Upper lobe of left lung (tissue), 4 donors: ENCODE measurements around the gene KCP.

Experiments used
- CTCF ChIP-seq, 6 experiments: fragments of 450-650 bp in 4 of 6; fragments of 200-600 bp in 2 of 6; sonication (generic) in 2 of 6; IDR thresholded peaks; one replicate each; pipeline ENCODE4 v1.5.1; 2016 to 2019; ENCODE audit warnings: antibody characterized with exemption in 6 of 6
- EP300 ChIP-seq, 4 donors: sonication (generic); formaldehyde crosslinking; IDR thresholded peaks; one replicate each; pipeline ENCODE4 v1.5.1; 2017; ENCODE audit warnings: antibody characterized with exemption in 4 of 4, control low read depth in 2 of 4
- POLR2A ChIP-seq, 4 donors: fragments of 450-650 bp; IDR thresholded peaks; one replicate each; pipeline ENCODE4 v1.5.1; 2016 to 2017; ENCODE audit warnings: antibody characterized with exemption in 4 of 4, mild to moderate bottlenecking in 2 of 4
- POLR2AphosphoS5 ChIP-seq, 2 donors: sonication (generic); formaldehyde crosslinking; IDR thresholded peaks; one replicate each; pipeline ENCODE4 v1.5.1; 2017; ENCODE audit warnings: antibody characterized with exemption in 2 of 2

DNA sequence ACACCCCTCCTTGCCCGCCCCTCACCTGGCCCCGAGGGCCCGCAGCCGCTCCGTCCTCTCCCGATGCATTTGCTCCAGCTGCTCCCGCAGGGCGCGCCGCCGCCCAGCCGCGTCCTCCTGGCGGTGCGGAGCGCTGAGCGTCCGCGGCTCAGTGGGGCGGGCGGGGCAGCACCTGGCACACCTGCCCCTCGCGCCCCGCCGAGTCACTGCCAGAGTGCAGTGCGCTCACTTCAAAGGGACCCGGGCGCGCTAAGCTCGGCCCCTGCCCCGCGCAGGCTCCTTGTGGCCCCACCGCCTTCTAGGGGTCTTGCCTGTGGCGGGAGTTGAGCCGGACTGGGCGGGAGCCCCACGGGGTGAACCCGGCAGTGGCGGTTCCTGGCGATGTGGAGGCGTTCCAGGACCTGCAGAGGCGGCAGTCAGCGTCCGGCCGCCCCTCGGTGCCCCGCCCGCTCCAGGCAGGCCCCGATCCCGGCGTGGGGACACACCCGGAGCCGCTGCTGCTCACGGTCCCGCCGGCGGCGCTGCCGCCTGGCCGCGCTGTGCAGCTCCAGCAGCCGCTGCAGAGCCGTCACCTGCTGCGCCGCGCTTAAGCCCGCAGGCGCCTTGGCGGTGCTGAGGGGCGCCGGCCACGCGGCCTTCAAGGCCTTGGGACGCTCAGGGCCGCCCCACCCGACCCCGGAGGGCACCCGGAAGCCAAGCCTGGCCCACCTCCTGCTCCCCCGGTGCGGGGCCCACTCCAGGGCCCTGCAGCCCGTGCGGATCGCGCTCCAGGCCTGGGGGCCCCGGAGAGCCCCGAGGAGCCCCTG is 41.2 kb downstream of the KCP start:
- TF ChIP-seq CTCF (IDR thresholded peaks at IDR 0.05) (peak in 1 of 6 experiments; percentile 46), POLR2A (IDR thresholded peaks at IDR 0.05) (no peak), POLR2AphosphoS5 (IDR thresholded peaks at IDR 0.05) (no peak), EP300 (IDR thresholded peaks at IDR 0.05) (no peak)
